ENCODE measurements around the gene LACTBL1.
A peak's percentile ranks its signal among the peaks of the same experiment; 100 is the strongest.
"Not testable (repeated sequence)": the region's sequence is repeated elsewhere in the genome, so short reads cannot be mapped to it uniquely, and the experiment has no call there.

Gene LACTBL1, protein sequence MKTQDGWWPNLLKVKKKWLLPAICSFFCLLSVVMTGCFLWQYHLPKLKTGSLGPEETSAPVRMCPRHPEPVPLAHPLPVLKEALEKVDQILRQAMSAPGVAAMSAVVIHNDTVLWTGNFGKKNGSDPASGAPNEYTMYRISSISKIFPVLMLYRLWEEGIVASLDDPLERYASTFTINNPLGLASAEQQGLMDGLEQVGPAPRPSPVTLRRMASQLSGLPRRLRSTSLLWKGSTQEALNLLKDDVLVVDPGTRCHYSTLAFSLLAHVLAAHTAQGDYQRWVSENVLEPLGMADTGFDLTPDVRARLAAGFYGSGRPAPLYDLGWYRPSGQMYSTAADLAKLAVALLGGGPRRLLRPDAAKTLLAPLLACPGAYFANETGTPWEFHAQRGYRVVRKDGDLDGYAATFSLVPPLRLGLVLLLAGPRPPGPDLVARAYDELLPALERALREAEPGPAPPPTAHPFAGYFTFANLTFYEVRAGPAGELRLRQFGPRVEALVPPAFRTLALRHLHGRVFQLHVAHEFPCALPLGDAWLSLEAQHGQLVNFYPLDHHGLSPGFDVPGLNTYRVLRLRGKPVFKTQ

DNA sequence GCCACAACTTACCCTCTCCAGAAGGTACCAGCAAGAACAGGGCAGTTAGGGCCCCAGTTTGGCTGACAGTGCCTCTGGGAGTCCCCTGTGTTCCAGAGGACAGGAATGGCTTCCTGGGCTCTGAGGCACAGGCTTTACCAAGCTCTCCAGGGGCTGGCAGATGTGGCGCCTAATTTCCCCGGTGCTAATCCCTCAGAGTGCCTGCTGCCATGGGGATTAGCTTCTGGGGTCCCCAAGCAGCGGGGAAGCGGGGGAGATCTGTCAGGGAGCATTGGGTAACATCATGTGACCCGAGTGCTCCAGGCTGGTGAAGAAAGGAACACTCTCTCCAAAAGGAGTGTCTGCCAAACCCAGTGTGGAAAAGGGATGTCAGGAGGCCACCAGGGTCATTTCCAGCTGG, at the start of gene LACTBL1:
TSS of gene LACTBL1 (minus strand) at position 107 of the 400 bp plus-strand sequence. CDS start 550 bp downstream, outside the sequence.
- no peak for DNase-seq (ENCODE audit: low spot score)

DNA sequence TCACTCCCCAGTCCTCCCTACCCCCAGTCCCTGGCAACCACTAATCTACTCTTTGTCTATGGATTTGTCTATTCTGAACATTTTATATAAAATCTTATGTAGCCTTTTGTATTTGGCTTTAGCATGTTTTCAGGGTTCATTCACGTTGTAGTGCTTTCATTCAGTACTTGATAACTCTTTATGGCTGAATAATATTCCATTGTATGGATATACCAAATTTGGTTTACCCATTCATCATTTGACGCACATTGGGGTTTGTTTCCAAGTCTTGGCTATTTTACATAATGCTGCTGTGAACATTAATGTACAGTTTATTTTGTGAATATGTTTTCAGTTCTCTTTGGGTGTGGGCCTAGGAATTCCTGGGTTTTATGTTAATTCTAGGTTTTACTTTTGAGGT, 49.2 kb upstream of the LACTBL1 start:
- DNase-seq (ENCODE audit: low spot score) = no peak

DNA sequence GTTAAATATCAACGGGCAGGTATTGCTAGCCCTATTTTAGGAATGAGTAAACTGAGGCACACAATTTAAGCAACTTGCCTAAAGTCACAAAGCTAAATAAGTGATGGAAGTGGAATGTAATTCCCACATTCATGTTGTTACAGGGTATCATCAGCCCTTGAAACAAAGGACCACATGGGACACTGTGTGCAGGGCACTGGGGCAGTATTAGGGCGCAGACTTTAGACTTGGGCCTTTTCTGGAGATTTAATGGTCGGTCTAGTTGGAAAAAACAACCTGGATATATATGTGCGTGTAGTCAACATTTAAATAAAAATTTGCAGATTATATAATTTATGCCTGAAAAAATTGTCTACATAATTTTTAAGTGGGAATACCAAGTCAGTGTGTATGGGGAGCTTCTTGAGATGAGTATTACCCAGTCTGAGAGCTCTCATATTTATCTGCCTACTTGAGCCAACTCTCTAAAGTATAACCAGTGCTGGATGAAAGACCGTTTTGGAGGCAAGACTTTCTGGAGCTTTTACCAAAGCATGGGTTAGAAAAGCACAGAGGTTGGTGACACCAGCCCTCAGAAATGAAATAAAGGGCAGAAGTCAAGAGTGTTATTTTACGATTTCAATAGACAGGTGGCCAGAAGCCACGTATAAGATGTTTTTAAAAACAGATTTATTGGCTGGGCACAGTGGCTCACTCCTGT, 48.2 kb upstream of the LACTBL1 start:
- no peak for DNase-seq (ENCODE audit: low spot score)

DNA sequence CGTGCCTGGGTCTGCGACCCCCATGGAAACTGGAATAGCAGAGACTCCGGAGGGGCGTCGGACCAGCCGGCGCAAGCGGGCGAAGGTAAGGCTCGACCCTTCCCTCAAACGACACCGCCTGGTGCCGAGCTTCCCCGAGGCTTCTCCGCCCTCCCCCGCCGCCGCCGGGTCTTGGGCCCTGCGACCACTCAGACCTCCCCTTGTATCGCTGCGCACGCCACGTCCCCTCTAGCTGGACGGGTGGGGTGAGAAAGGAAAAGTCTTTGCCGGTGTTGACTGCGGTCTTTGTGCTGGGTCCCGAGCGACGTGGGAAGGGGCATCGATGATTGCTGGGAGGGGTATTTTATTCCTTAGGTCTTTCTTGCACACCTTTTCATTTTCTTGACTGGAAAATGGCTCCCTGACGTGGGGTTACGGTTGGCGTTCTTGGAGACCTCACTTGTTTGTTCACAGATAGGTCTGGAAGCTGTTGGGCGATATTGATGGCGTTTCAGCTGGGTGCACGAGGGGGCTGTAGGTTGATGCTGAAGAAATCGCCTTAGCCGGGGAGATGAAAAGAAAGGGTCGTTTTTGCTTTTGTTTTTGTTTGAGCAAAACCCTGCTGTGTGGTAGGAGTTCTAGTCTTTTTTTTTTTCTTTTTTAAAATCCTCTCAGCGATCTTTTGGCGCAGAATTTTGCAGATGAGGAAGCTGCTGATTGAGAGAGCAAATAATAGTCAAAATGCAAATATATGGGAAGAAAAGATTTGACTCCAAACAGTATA, 47.4 kb upstream of the LACTBL1 start:
- DNase-seq (ENCODE audit: low spot score) = no peak

DNA sequence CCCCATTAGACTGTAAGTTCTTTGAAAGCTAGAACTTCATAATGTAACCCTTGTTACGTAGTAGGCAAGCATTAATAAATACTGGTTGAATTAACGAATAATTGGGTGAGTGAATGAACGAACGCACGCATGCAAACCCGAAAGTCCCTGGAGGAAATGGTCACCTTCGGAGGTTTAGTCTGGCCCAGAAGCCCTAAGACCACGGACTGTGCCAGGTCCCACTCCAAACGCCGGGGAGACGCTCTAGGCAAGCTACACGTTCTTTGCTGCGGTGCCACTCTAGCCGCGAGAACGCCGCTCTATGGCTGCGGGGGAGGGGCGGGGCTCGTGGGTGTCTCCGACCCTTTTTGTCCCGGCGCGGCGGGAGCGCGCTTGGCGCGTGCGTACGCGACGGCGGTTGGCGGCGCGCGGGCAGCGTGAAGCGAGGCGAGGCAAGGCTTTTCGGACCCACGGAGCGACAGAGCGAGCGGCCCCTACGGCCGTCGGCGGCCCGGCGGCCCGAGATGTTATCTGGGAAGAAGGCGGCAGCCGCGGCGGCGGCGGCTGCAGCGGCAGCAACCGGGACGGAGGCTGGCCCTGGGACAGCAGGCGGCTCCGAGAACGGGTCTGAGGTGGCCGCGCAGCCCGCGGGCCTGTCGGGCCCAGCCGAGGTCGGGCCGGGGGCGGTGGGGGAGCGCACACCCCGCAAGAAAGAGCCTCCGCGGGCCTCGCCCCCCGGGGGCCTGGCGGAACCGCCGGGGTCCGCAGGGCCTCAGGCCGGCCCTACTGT, 46.6 kb upstream of the LACTBL1 start, which contains the start of gene KDM1A:
TSS of gene KDM1A (plus strand) at position 375 of the 769 bp plus-strand sequence. CDS start at position 504, 129 bp downstream.
- peak; percentile 95 for DNase-seq (ENCODE audit: low spot score)

DNA sequence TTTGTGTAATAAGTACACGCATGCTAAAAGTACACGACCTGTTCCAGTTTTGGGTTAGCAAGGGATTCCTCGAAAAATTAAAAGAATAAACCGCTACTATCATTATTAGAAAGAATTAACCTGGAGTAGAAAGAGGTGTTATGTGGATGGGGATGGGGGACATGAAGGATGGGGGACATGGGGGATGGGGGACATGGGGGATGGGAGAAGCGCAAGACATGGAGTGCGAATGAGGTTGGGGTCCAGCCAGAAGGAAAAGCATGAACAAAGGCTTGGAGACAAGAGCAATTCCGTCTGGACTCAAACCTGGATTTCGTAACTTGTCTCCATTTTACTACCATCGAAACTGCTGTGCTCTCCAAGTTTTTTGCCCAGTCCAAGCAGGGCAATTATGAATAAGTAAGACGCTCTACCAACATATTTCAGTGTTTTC, 46.0 kb upstream of the LACTBL1 start:
- DNase-seq (ENCODE audit: low spot score) = no peak

DNA sequence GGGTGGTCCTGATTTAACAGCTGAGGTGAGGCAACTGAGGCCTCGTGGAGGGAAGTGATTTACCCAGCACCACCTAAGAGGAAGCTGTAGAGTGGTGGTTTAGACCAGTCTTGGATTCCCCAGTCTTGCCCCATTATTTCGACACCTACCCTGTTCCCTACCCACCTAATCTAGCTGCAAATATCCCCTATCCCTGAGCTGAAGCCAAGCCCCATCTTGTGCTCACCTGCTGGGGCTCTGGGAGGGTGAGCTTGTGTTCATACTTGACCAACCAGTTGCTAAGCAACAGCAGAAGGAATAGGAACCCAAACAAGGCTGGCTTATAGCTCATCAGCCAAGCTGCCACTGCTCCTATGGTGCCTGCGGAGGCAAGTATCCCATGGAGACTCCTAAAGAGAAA, 41.0 kb upstream of the LACTBL1 start:
- DNase-seq (ENCODE audit: low spot score) = no peak

DNA sequence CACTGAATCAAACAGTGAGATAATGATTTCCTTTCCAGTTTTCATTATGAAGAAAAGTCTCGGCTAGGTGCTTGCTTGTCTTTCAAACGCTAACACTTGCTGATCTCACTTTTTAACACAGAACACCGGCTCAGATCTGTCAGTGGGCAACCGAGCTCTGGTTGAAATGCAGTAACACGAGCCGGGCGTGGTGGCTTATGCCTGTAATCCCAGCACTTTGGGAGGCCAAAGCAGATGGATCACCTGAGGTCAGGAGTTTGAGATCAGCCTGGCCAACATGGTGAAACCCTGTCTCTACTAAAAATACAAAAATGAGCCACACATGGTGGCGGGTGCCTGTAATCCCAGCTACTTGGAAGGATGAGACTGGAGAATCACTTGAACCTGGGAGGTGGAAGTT, 37.4 kb upstream of the LACTBL1 start:
- not testable (repeated sequence) for DNase-seq (ENCODE audit: low spot score)

DNA sequence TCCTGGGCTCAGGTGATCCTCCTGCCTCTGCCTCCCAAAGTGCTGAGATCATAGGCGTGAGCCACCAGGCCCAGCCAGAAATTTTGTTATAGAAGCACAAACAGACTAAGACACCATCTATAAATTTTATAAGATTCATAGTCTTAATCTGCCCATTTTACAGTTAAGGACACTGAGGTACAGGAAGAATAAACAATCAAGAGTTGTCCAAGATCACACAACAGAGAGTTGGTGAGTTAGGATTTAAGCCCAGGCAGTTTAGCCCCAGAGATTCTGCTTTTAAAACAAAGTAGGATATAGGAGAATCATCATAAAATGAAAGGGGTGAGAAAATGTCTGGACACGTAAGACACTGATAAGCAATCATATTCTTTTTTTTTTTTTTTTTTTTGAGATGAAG, 36.2 kb upstream of the LACTBL1 start:
- no peak for DNase-seq (ENCODE audit: low spot score)

DNA sequence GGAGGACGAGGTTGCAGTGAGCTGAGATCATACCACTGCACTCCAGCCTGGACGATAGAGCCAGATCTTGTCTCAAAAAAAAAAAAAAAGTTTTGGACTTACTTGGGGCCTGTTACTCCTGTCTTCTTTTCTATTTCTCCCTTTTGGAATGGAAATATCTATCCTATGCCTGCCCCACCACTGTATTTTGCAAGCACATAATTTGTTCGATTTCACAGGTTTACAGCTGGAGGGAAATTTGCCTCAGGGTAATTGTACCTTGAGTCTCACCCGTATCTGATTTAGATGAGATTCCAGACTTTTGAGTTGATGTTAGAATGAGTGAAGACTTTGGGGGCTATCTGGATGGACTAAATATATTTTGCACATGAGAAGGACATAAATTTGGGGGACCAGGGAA, 34.4 kb upstream of the LACTBL1 start:
- no peak for DNase-seq (ENCODE audit: low spot score)

DNA sequence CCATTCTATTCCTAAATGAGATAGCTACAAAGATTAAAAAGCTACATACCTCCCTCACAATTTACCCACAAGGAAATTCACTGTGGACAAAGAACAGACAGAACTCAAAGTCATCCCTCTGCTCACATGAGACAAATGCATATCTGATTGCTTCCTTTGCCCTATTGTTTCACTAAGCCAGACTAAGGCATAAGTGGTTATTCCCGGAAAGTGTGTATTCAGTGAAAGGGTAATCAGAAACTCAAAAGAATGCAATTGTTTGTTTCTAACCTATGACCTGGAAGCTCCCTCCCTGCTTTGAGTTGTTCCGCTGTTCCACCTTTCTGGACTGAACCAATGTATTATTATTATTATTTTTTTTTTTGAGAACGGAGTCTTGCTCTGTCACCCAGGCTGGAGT, 32.1 kb upstream of the LACTBL1 start:
- not testable (repeated sequence) for DNase-seq (ENCODE audit: low spot score)

DNA sequence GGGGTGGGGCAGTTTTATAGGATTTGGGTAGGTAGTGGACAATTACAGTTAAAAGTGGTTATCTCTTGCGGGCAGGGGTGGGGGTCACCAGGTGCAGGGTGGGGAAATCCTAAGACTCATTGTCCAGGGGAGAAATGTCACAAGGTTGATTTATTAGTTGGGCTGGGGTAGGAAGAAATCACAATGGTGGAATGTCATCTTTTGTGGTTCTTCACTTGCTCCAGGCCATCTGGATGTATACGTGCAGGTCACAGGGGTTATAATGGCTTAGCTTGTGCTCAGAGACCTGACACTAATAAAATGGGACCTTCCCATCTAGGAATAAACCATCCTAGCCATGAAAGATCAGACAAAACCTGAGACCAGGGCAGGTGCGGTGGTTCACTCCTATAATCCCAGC, 31.4 kb upstream of the LACTBL1 start:
- no peak for DNase-seq (ENCODE audit: low spot score)

DNA sequence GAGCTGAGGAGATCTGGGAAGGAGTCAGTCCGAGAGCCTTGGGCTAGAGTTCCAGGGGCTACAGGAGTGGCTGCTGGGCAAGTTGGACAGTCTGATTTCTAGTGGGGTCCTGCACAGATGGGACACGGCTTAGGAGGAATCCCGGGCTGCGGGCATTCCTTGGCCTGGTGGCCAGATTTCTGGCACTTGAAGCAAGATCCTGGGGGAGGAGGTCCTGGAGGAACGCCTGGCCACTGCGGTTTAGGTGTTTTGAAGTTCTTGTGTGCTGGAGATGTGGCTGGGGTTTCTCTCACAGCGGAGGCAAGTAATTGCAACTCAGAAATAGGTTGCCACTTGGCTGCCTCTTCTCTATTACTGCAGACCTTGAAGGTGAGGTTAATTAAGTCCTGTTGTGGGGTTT, 29.6 kb upstream of the LACTBL1 start:
- DNase-seq (ENCODE audit: low spot score) = not testable (repeated sequence)

DNA sequence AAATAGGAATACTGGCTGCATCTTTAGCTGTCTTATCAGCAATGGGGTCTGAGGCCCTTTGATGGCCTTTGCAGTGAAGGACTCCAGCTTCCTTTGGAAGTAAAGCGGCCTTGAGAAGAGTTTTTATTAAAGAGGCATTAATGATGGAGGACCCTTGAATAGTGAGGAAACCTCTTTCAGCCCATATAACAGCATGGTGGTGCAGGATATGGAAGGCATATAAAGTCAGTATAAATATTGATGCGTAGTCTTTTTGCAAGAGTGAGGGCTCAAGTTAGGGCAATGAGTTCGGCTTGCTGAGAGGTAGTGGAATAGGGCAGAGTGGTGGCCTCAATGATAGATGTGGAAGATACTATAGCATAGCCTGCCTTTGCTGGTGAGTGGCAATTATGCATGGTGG, 27.5 kb upstream of the LACTBL1 start:
- not testable (repeated sequence) for DNase-seq (ENCODE audit: low spot score)

DNA sequence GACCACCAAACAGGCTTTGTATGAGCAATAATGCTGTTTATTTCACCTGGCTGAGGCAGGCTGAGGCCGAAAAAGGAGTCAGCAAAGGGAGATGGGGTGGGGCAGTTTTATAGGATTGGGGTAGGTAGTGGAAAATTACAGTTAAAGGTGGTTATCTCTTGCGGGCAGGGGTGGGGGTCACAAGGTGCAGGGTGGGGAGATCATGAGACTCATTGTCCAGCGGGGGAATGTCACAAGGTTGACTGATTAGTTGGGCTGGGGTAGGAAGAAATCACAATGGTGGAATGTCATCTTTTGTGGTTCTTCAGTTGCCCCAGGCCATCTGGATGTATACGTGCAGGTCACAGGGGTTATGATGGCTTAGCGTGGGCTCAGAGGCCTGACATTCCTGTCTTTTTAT, 24.9 kb upstream of the LACTBL1 start:
- DNase-seq (ENCODE audit: low spot score) = not testable (repeated sequence)

DNA sequence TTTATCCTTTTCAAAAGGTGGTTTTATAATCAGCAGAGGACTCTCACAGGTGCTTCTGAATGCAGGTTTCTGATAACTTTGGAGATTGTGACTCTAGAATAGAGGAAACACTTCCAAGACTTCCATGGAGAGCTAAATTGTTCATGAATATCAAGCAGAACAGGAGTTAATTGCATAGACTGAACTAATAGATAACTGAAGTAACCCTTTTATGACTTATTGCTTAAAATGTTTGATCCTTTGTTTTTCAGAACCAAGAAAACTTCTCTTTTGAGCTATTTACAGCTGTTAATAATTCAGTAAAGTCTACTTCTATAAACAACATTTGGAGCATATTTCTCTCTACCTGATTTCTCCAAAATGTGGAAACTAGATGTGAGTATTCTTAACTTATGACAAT, 23.1 kb upstream of the LACTBL1 start:
- DNase-seq (ENCODE audit: low spot score) = no peak

DNA sequence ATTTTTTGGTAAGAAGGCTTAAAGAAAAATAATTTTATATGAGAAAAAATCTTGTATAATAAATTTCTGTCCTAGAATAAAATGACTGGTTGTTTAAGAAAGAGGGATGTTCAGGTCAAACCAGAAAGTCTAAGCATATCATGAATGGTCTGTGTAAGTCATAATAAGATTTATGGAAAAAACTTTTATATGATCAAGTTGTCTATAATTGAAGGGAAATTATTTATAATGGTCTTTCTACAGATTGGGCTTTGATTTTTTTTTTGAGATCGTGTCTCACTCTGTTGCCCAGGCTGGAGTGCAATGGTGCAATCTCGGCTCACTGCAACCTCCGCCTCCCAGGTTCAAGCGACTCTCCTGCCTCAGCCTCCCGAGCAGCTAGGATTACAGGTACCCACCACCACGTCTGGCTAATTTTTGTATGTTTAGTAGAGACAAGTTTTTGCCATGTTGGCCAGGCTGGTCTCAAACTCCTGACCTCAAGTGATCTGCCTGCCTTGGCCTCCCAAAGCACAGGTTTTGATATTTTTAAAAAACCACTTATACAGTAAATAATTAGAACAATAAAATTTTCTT, 20.6 kb upstream of the LACTBL1 start:
- not testable (repeated sequence) for DNase-seq (ENCODE audit: low spot score)

DNA sequence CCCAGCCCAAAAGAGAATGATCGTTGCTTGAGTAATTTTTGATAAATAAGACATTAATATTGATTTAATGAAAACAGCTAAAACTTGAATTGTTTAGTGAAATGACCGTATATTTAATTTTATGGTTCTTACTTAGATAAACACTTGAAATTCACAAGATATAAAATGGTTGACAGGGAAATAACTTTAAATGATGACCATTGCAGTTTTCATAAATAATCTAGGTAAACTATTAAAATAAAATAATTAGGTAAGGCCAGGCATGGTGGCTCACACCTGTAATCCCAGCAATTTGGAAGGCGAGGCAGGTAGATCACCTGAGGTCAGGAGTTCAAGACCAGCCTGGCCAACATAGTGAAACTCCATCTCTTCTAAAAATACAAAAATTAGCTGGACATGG, 19.7 kb upstream of the LACTBL1 start:
- not testable (repeated sequence) for DNase-seq (ENCODE audit: low spot score)

DNA sequence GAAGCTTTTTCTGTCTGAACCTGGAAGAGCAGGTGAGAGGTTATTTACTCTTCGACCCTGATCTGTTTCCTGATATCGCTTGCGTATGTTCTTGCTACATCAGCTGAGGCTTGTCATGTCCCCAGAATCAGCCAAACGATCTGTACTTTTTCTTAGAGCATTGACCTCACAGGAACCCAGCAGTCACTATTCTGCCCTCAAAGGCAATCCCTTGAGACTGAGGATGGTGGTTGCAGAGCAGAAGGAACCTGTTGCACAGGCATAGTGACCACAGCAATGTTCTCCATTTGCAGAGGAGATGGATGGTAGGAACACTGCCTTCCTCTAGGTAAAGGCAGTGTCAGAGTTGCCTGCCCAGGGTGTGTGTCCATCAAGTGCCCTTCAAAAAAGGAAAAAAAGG, 11.3 kb upstream of the LACTBL1 start:
- DNase-seq (ENCODE audit: low spot score) = no peak

DNA sequence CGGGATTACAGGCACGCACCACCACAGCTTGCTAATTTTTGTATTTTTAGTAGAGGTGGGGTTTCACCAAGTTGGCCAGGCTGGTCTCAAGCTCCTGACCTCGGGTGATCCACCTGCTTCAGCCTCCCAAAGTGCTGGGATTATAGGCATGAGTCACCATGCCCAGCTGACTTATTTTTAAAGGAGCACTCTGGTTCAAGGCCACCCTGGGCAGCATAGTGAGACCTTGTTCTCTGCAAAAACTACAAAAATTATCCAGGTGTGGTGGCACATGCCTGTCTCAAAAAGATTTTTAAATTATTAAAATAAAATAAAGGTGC, 7.8 kb upstream of the LACTBL1 start:
- DNase-seq (ENCODE audit: low spot score) = not testable (repeated sequence)

DNA sequence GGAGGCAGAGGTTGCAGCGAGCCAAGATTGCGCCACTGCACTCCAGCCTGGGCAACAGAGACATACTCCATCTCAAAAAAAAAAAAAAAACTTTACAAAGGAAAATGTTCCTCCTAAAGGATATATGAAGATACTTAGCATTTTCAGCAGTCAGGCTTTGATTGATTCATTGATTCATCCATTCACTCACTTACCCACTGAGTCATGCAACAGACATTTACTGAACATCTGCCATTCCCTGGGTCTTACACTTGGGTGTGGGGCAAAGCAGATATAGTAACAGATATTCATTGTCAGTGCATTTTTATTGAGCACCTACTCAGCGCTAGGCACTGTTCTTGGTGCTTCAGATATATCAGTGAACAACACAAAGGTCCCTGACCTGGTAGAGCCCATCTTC, 5.6 kb upstream of the LACTBL1 start:
- DNase-seq (ENCODE audit: low spot score) = no peak

Data from activated CD4-positive, alpha-beta T cell treated with anti-CD3 and anti-CD28 coated beads, Interleukin-2, Interleukin-4, amounts not matched to agents 100 ng/mL and 50 ng/mL, durations not matched to agents 16 hours and 8 hours (primary cell).